ENCODE results near the gene ZNF454. TPM values are rescaled to one million over a fixed set of nuclear protein-coding genes. Genes with fewer than 3 reads are reported as not detected.

Gene ZNF454
- total and polyA plus RNA-seq, 4 donors = 0.85 to 5.6 (median 2.2) TPM

GRCh38 chr5:178902849-178903248 lies 38.1 kb upstream of the ZNF454 start:
- 77 to 97% methylated on average over 3 of the region's 3 CpGs for WGBS, 2 donors
- no peak overlapping the region for H3K4me3 ChIP-seq
- no peaks in the 10 kb centered on the region for H3K4me1 ChIP-seq (ENCODE audit: control insufficient read depth in 5 of 5, insufficient read depth in 5 of 5, low read length in 5 of 5)
- no peak overlapping the region for H3K27ac ChIP-seq (ENCODE audit: low read depth in 1 of 2, low read length in 1 of 2)
- no peak for DNase-seq
- ATAC-seq (ENCODE audit: insufficient read depth, low FRiP score) = no peak
- no peak overlapping the region for H3K9ac ChIP-seq (ENCODE audit: insufficient read depth in 1 of 2, low read length in 2 of 2)
- H3K27me3 ChIP-seq (ENCODE audit: control insufficient read depth in 3 of 3, insufficient read depth in 3 of 3, low read length in 2 of 3) = no peaks in the 10 kb centered on the region
- peaks cover 0 to 17% (median 9%) of the 10 kb centered on the region in 4 donors for H3K36me3 ChIP-seq (ENCODE audit: control insufficient read depth in 4 of 4, insufficient read depth in 4 of 4, low read length in 4 of 4)
- no peak for TF ChIP-seq CTCF (IDR thresholded peaks at IDR 0.05; ENCODE audit: control extremely low read depth, extremely low read depth)
- H3K9me3 ChIP-seq (ENCODE audit: control insufficient read depth in 4 of 4, insufficient read depth in 3 of 4, low read length in 3 of 4) = peaks cover 0 to 21% (median 10%) of the 10 kb centered on the region in 4 donors

- Histone ChIP-seq H3K36me3 (ENCODE audit: control insufficient read depth in 4 of 4, insufficient read depth in 4 of 4, low read length in 4 of 4) (peaks cover 7 to 52% (median 23%) of the 10 kb centered on the region in 4 donors), H3K27me3 (ENCODE audit: control insufficient read depth in 3 of 3, insufficient read depth in 3 of 3, low read length in 2 of 3) (no peaks in the 10 kb centered on the region), H3K9me3 (ENCODE audit: control insufficient read depth in 4 of 4, insufficient read depth in 3 of 4, low read length in 3 of 4) (peaks cover 28 to 72% (median 62%) of the 10 kb centered on the region in 4 donors), H3K27ac (ENCODE audit: low read depth in 1 of 2, low read length in 1 of 2) (no peak overlapping the region), H3K4me3 (no peak overlapping the region), H3K4me1 (ENCODE audit: control insufficient read depth in 5 of 5, insufficient read depth in 5 of 5, low read length in 5 of 5) (no peaks in the 10 kb centered on the region), H3K9ac (ENCODE audit: insufficient read depth in 1 of 2, low read length in 2 of 2) (no peak overlapping the region)
- no peak for ATAC-seq (ENCODE audit: insufficient read depth, low FRiP score)
- no peak for DNase-seq
- TF ChIP-seq CTCF (IDR thresholded peaks at IDR 0.05; ENCODE audit: control extremely low read depth, extremely low read depth) = no peak
- WGBS, 2 donors = 94 to 96% methylated on average over 11 of the region's 11 CpGs
These were observed 8.9 kb upstream of the ZNF454 start for GRCh38 chr5:178931846-178932760.

GRCh38 chr5:178941361-178941760 lies 363 bp downstream of the ZNF454 start:
- no peaks in the 10 kb centered on the region for H3K27me3 ChIP-seq (ENCODE audit: control insufficient read depth in 3 of 3, insufficient read depth in 3 of 3, low read length in 2 of 3)
- WGBS, 2 donors = 6% methylated on average over 23 of the region's 23 CpGs
- TF ChIP-seq CTCF (IDR thresholded peaks at IDR 0.05; ENCODE audit: control extremely low read depth, extremely low read depth) = no peak
- ATAC-seq (ENCODE audit: insufficient read depth, low FRiP score) = no peak
- peak overlapping the region; percentile 47 to 76 for H3K9ac ChIP-seq (ENCODE audit: insufficient read depth in 1 of 2, low read length in 2 of 2)
- peak overlapping the region; percentile 23 to 58 for H3K27ac ChIP-seq (ENCODE audit: low read depth in 1 of 2, low read length in 1 of 2)
- H3K36me3 ChIP-seq (ENCODE audit: control insufficient read depth in 4 of 4, insufficient read depth in 4 of 4, low read length in 4 of 4) = peaks cover 0 to 47% (median 13%) of the 10 kb centered on the region in 4 donors
- peak overlapping the region; percentile 62 for H3K4me3 ChIP-seq
- peaks cover 0 to 3% (median 0%) of the 10 kb centered on the region in 5 donors for H3K4me1 ChIP-seq (ENCODE audit: control insufficient read depth in 5 of 5, insufficient read depth in 5 of 5, low read length in 5 of 5)
- H3K9me3 ChIP-seq (ENCODE audit: control insufficient read depth in 4 of 4, insufficient read depth in 3 of 4, low read length in 3 of 4) = peaks cover 4 to 61% (median 29%) of the 10 kb centered on the region in 4 donors
- peak in 1 of 3 donors; percentile 57 for DNase-seq
